Measurements from ENCODE around the gene CD2BP2. TPM values are rescaled to one million over a fixed set of nuclear protein-coding genes. Genes with fewer than 3 reads are reported as not detected.
"Not testable (repeated sequence)": the region's sequence is repeated elsewhere in the genome, so short reads cannot be mapped to it uniquely, and the experiment has no call there.

CD2BP2 gene
- total RNA-seq (2014; rRNA removed; shearing (Covaris generic)), result 44.2 and 45.2 TPM in 2 replicates

- peak; percentile 96 for DNase-seq
- Histone ChIP-seq H3K27me3 (ENCODE audit: control insufficient read depth, insufficient read depth, low read length) (no peaks in the 10 kb centered on the region), H3K4me3 (ENCODE audit: insufficient read depth, low read depth, low read length) (peak within 1 kb of the TSS; percentile 98), H3K36me3 (replicated peaks; ENCODE audit: control insufficient read depth, insufficient read depth, low read length) (peaks cover 29% of the 10 kb centered on the region)
These were observed at the start of gene CD2BP2 for GRCh38 chr16:30355144-30355953. Gene CD2BP2, minus strand, starts transcription at chr16:30355308. Its CDS starts 627 bp downstream, at chr16:30354681.

DNA sequence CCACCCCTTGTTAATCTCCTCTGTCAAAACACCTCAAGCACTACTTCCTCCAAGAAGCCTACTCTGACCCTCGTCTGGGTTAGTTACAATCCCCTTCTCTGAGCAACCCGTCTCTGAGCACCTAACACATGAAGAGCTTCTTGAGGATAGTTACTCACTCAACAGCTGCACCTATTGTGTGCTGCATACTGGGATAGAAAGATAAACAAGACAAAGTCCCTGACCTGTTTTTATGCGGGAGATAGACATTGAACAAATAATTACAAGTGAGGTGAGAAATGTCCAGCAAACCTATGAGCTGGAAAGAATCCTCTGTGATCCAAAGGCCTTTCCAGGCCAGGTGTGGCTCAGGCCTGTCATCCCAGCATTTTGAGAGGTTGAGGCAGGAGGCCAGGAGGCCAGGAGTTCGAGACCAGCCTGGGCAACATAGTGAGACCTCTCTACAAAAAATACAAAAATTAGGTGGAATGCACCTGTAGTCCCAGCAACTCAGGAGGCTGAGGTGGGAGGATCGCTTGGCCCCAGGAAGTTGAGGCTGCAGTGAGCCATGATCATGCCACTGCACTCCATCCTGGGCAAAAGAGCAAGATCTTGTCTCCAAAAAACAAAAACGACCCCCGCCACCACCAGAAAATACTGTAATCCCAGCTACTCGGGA is 46.8 kb upstream of the CD2BP2 start:
- Histone ChIP-seq H3K27me3 (ENCODE audit: control insufficient read depth, insufficient read depth, low read length) (no peaks in the 10 kb centered on the region; the same call in 1 of the 2 replicates), H3K4me3 (ENCODE audit: insufficient read depth, low read depth, low read length) (no peak overlapping the region), H3K36me3 (replicated peaks; ENCODE audit: control insufficient read depth, insufficient read depth, low read length) (peaks cover 8% of the 10 kb centered on the region)
- DNase-seq, result no peak

- Histone ChIP-seq H3K4me3 (ENCODE audit: insufficient read depth, low read depth, low read length) (peak overlapping the region; percentile 59), H3K27me3 (ENCODE audit: control insufficient read depth, insufficient read depth, low read length) (no peaks in the 10 kb centered on the region), H3K36me3 (replicated peaks; ENCODE audit: control insufficient read depth, insufficient read depth, low read length) (peaks cover 8% of the 10 kb centered on the region)
- peak; percentile 46 for DNase-seq
These were observed 44.5 kb upstream of the CD2BP2 start for GRCh38 chr16:30399435-30400186.

DNA sequence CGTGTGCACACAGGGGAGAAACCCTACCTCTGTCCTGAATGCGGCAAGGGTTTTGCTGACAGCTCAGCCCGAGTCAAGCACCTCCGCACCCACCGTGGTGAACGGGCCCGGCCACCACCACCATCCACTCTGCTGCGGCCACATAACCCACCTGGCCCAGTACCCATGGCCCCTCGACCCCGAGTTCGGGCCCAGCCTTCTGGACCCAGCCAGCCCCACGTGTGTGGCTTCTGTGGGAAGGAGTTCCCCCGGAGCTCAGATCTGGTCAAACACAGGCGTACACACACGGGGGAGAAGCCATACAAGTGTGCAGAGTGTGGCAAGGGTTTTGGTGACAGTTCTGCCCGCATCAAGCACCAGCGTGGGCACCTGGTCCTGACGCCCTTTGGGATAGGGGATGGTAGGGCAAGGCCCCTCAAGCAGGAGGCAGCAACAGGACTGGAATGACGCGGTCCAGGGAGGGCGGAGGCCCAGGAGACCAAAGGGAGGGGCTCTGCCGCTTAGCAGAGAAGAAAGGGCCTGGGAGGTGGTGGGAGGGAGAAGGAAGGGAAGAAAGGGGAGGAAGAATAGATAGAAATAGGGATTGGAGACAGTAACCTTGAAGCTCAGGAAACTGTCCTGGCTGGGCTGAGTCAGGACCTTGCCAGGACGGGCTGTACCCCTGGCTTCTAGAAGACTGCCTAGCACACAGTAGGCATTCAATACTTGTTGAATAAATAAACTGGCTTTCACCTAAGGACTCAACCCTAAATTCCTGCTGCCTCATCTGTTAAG is 43.7 kb upstream of the CD2BP2 start:
- Histone ChIP-seq H3K27me3 (ENCODE audit: control insufficient read depth, insufficient read depth, low read length) (no peaks in the 10 kb centered on the region), H3K36me3 (replicated peaks; ENCODE audit: control insufficient read depth, insufficient read depth, low read length) (peaks cover 8% of the 10 kb centered on the region), H3K4me3 (ENCODE audit: insufficient read depth, low read depth, low read length) (no peak overlapping the region)
- DNase-seq, result peak; percentile 67

DNA sequence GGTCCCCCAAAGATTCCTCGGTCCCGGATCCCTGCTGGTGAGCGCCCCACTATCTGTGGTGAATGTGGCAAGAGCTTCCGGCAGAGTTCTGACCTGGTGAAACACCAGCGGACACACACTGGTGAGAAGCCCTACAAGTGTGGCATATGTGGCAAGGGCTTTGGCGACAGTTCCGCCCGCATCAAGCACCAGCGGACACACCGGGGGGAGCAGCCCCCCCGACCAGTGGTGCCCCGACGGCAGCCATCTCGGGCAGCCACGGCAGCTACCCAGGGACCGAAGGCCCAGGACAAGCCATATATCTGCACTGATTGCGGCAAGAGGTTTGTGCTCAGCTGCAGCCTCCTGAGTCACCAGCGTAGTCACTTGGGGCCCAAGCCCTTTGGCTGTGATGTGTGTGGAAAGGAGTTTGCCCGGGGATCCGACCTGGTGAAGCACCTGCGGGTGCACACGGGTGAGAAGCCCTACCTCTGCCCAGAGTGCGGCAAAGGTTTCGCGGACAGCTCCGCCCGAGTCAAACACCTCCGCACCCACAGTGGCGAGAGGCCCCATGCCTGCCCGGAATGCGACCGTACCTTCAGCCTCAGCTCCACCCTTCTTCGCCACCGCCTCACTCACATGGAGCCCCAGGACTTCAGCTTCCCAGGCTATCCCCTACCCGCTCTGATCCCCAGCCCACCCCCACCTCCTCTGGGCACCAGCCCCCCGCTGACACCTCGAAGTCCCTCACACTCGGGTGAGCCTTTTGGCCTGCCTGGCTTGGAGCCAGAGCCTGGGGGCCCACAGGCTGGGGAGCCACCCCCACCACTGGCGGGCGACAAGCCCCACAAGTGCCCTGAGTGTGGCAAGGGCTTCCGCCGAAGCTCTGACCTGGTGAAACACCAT is 42.9 kb upstream of the CD2BP2 start:
- no peaks in the 10 kb centered on the region for H3K27me3 ChIP-seq (ENCODE audit: control insufficient read depth, insufficient read depth, low read length)
- H3K4me3 ChIP-seq (ENCODE audit: insufficient read depth, low read depth, low read length), result no peak overlapping the region
- peaks cover 8% of the 10 kb centered on the region for H3K36me3 ChIP-seq (replicated peaks; ENCODE audit: control insufficient read depth, insufficient read depth, low read length)

GRCh38 chr16:30397056-30397455 is 41.9 kb upstream of the CD2BP2 start:
- no peak for DNase-seq
- Histone ChIP-seq H3K27me3 (ENCODE audit: control insufficient read depth, insufficient read depth, low read length) (no peaks in the 10 kb centered on the region), H3K4me3 (ENCODE audit: insufficient read depth, low read depth, low read length) (no peak overlapping the region), H3K36me3 (replicated peaks; ENCODE audit: control insufficient read depth, insufficient read depth, low read length) (peaks cover 8% of the 10 kb centered on the region)

More for the DNA sequence above, 42.9 kb upstream of the CD2BP2 start:
- DNase-seq, result no peak

GRCh38 chr16:30396627-30397026 is 41.5 kb upstream of the CD2BP2 start:
- H3K27me3 ChIP-seq (ENCODE audit: control insufficient read depth, insufficient read depth, low read length); H3K4me3 ChIP-seq (ENCODE audit: insufficient read depth, low read depth, low read length); H3K36me3 ChIP-seq (replicated peaks; ENCODE audit: control insufficient read depth, insufficient read depth, low read length); DNase-seq: not testable (repeated sequence)

DNA sequence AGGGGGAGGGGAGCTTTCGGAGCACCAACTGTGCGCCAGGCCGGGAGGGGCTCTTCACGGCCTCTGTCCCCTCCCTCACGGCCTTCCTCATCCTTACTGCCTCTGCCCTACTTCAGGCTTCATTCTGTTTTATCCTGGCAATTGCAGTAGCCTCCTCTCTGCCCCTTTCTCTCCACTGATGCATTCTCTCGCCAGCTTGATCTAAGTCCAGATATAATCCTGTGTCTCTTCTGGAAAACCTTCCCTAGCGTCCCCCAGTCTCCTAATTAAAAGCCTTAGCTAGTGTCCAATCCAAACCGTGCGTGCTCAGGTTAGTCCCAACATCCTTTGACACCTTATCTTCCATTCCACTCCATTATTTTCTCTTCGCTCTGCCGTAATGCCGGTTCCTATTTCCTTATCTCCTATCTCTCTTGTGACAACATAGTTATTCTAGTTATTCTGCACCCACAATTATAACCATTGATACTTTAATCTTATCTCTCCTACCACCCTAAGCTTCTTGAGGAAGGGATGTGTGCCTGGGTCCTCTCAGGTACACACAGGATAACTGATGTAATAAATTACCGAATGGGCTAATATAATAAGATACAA is 41.0 kb upstream of the CD2BP2 start:
- Histone ChIP-seq H3K36me3 (replicated peaks; ENCODE audit: control insufficient read depth, insufficient read depth, low read length) (peaks cover 8% of the 10 kb centered on the region), H3K4me3 (ENCODE audit: insufficient read depth, low read depth, low read length) (peak overlapping the region; percentile 93), H3K27me3 (ENCODE audit: control insufficient read depth, insufficient read depth, low read length) (no peaks in the 10 kb centered on the region)
- no peak for DNase-seq

- Histone ChIP-seq H3K4me3 (ENCODE audit: insufficient read depth, low read depth, low read length) (peak within 1 kb of the TSS; percentile 93), H3K27me3 (ENCODE audit: control insufficient read depth, insufficient read depth, low read length) (no peaks in the 10 kb centered on the region), H3K36me3 (replicated peaks; ENCODE audit: control insufficient read depth, insufficient read depth, low read length) (peaks cover 8% of the 10 kb centered on the region)
- peak; percentile 95 for DNase-seq
These were observed 40.3 kb upstream of the CD2BP2 start, which contains the start of gene ZNF48 for GRCh38 chr16:30395155-30395991. Gene ZNF48, plus strand, starts transcription at chr16:30395420. Its CDS starts 375 bp downstream, at chr16:30395795.

DNA sequence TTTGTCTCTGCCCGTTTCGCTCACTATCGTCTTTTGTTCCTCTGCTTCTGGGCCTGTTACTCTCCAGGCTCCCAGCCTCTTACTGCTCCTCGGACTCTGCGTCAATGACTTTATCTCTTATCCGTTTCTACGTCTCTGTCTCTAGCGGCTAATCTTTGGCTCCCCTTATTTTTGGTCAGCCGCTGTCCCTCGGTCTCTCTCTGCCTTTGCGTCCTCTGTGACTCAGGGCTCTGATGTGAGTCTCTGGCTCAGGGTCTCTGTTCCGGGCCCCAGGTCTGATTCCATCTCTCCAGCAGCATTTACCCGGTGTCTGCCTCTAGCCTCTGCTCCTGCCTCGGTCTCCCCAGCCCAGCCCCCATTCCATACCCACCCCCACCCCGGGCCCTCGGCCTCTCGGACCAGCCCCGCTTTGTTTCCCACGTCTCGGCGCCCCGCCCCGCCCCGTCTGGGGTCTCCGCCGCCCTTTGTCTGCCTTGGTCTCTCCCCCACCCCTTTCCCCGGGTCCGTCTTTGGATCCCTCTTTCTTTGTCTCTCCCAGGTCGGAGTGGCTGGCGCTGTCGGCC is 39.6 kb upstream of the CD2BP2 start:
- H3K27me3 ChIP-seq (ENCODE audit: control insufficient read depth, insufficient read depth, low read length), result no peaks in the 10 kb centered on the region
- peak overlapping the region; percentile 93 for H3K4me3 ChIP-seq (ENCODE audit: insufficient read depth, low read depth, low read length)
- peaks cover 8% of the 10 kb centered on the region for H3K36me3 ChIP-seq (replicated peaks; ENCODE audit: control insufficient read depth, insufficient read depth, low read length)
- peak; percentile 96 for DNase-seq

- Histone ChIP-seq H3K36me3 (replicated peaks; ENCODE audit: control insufficient read depth, insufficient read depth, low read length) (no peaks in the 10 kb centered on the region), H3K27me3 (ENCODE audit: control insufficient read depth, insufficient read depth, low read length) (no peaks in the 10 kb centered on the region), H3K4me3 (ENCODE audit: insufficient read depth, low read depth, low read length) (no peak overlapping the region)
- DNase-seq, result no peak
These were observed 28.4 kb upstream of the CD2BP2 start for GRCh38 chr16:30383521-30383920.

All from H7 (cell line).